ENCODE data around the gene ZFHX3.

Gene ZFHX3

DNA sequence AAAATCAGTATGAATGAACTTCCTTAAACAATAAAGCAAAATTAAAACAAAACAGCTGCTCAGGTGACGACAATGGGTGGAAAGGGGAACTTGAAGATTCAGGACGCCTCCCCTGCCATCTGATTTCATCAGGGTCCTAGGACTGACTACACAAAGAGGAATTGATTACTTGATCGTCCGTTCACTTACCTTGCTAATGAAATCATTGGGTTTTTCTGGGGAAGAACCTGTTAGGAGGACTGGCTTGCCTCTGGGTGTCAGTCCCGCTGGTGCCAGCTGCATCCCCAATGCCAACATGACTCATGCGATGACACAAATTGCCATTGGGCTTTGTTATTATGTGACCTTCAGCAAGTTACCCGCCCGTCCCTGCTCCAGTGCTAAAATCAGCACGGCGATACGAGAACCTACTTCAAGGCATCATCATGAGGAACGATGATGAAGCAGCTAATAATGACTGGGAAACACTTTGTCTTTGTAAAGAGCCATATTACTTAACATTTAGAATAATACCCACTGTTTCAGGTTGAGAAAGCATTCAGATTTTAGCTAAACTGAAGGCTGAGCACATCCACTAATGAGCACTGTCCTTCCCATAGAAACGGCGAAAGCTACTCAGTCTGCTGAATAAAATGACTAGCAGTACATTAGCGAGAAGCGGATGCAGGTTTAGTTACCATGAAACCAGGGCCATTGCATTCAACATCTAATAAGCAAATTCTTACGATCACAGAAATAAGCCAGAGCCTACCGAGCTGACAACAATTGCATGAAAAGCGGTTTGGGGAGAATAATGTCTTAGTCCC lies 139.4 kb downstream of the ZFHX3 start:
- ChIA-PET CTCF (no interaction called here), POLR2A (no interaction called here)
- no peak for TF ChIP-seq L3MBTL2 (conservative IDR thresholded peaks at IDR 0.05)
- no peak for TF ChIP-seq ARNT (IDR thresholded peaks at IDR 0.05)
- TF ChIP-seq TARDBP (IDR thresholded peaks at IDR 0.05): no peak
- TF ChIP-seq LEF1 (IDR thresholded peaks at IDR 0.05; ENCODE audit: borderline replicate concordance): no peak
- TF ChIP-seq FOXA1 (IDR thresholded peaks at IDR 0.05): no peak
- no peak for DNase-seq (ENCODE audit: extremely low spot score)

DNA sequence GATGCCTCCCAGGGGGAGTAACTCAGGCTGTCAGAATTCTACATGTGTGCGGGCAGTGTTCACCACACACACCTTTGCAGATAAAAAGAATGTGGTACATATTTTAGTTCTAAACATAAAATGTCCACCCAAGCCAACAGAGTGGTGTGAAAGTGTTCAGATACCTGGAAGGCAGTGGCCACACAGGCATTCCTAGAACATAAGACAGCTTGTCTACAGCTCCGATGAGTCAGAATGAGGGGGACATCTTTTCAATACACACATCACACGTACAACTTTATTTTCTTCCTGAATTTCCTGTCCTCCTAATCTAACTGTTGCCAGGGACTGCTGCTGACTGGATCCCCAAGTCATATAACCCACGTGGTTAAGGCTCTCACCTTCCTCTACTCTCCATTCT lies 142.3 kb downstream of the ZFHX3 start:
- POLR2A ChIA-PET: no interaction called here
- no peak for DNase-seq (ENCODE audit: extremely low spot score)

DNA sequence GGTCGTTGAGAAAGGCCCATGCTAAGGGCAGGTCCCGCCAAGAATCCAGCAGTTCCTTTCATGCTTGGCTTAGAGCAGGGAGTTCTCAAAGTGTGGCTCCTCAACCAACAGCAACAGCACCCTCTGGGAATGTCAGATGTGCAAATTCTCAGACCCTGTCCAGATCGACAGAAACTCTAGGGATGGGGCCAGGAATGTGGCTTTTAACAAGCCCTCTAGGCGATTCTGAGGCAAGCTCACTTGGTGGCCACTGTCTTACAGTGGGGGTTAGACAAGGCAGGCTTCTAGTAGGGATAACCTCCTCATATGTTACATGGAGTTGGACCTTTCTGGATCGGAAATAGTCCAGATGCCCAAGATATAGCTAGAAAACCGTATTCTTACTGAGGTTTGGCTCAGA lies 144.8 kb downstream of the ZFHX3 start:
- no peak for TF ChIP-seq L3MBTL2 (conservative IDR thresholded peaks at IDR 0.05)
- no peak for TF ChIP-seq FOXK2 (IDR thresholded peaks at IDR 0.05)
- no peak for TF ChIP-seq SP1 (IDR thresholded peaks at IDR 0.05)
- TF ChIP-seq, protein P1, sequence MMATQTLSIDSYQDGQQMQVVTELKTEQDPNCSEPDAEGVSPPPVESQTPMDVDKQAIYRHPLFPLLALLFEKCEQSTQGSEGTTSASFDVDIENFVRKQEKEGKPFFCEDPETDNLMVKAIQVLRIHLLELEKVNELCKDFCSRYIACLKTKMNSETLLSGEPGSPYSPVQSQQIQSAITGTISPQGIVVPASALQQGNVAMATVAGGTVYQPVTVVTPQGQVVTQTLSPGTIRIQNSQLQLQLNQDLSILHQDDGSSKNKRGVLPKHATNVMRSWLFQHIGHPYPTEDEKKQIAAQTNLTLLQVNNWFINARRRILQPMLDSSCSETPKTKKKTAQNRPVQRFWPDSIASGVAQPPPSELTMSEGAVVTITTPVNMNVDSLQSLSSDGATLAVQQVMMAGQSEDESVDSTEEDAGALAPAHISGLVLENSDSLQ (IDR thresholded peaks at IDR 0.05): no peak
- no peak for TF ChIP-seq ZNF384 (IDR thresholded peaks at IDR 0.05)
- TF ChIP-seq SUZ12 (IDR thresholded peaks at IDR 0.05): no peak
- TF ChIP-seq NFRKB (IDR thresholded peaks at IDR 0.05): no peak
- TF ChIP-seq FOXA1 (IDR thresholded peaks at IDR 0.05): no peak
- TF ChIP-seq TARDBP (IDR thresholded peaks at IDR 0.05): no peak
- TF ChIP-seq FOXM1 (IDR thresholded peaks at IDR 0.05; ENCODE audit: borderline replicate concordance): no peak
- TF ChIP-seq CTBP1 (IDR thresholded peaks at IDR 0.05; ENCODE audit: borderline replicate concordance): no peak
- TF ChIP-seq ELF4 (IDR thresholded peaks at IDR 0.05): no peak
- TF ChIP-seq LEF1 (IDR thresholded peaks at IDR 0.05; ENCODE audit: borderline replicate concordance): no peak
- no peak for TF ChIP-seq HDGF (IDR thresholded peaks at IDR 0.05; ENCODE audit: borderline replicate concordance)
- TF ChIP-seq ARNT (IDR thresholded peaks at IDR 0.05): no peak
- TF ChIP-seq BHLHE40 (IDR thresholded peaks at IDR 0.05; ENCODE audit: borderline replicate concordance): no peak
- no peak for DNase-seq (ENCODE audit: extremely low spot score)
- ChIA-PET CTCF (interaction anchor here (0.6 kb wide), 1 partner anchor 273 kb away, joined by 4 read pairs; no protein-coding TSS in a partner anchor), POLR2A (interaction anchor here (1.1 kb wide), 1 partner anchor 11 kb away, joined by 4 read pairs; no protein-coding TSS in a partner anchor)

More for the DNA sequence above, 142.3 kb downstream of the ZFHX3 start:
- CTCF ChIA-PET: no interaction called here
- TF ChIP-seq ARNT (IDR thresholded peaks at IDR 0.05) (no peak), LEF1 (IDR thresholded peaks at IDR 0.05; ENCODE audit: borderline replicate concordance) (no peak), NFRKB (IDR thresholded peaks at IDR 0.05) (no peak), FOXA1 (IDR thresholded peaks at IDR 0.05) (no peak), SUZ12 (IDR thresholded peaks at IDR 0.05) (no peak), ZNF384 (IDR thresholded peaks at IDR 0.05) (no peak), CTBP1 (IDR thresholded peaks at IDR 0.05; ENCODE audit: borderline replicate concordance) (no peak), TARDBP (IDR thresholded peaks at IDR 0.05) (no peak), SP1 (IDR thresholded peaks at IDR 0.05) (no peak), HDGF (IDR thresholded peaks at IDR 0.05; ENCODE audit: borderline replicate concordance) (no peak), L3MBTL2 (conservative IDR thresholded peaks at IDR 0.05) (no peak), FOXM1 (IDR thresholded peaks at IDR 0.05; ENCODE audit: borderline replicate concordance) (no peak), FOXK2 (IDR thresholded peaks at IDR 0.05) (no peak), BHLHE40 (IDR thresholded peaks at IDR 0.05; ENCODE audit: borderline replicate concordance) (no peak), ELF4 (IDR thresholded peaks at IDR 0.05) (no peak)
- TF ChIP-seq, protein P1 (IDR thresholded peaks at IDR 0.05): no peak

DNA sequence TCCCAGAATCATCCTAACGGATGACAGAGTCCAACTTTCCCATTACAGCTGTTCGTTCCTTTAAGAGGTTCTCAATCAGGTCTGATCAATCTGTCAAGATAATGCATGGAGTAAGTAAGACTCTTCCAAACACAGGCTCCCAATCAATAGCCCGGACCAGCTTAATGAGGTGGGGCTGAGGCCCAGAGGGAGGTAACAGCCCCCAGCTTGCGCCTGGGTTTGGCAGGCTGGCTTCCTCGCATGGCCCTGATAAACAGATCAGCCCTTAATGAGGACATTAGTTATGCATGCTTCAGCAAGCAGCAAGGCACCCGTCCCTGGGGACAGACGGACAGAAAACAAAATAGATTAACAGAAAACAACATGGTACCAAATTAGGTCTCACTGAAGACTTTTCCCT lies 145.7 kb downstream of the ZFHX3 start:
- CTCF ChIA-PET: no interaction called here
- POLR2A ChIA-PET: no interaction called here
- no peak for TF ChIP-seq FOXA1 (IDR thresholded peaks at IDR 0.05)
- TF ChIP-seq ZNF384 (IDR thresholded peaks at IDR 0.05): no peak
- TF ChIP-seq NFRKB (IDR thresholded peaks at IDR 0.05): no peak
- no peak for TF ChIP-seq TARDBP (IDR thresholded peaks at IDR 0.05)
- no peak for TF ChIP-seq ARNT (IDR thresholded peaks at IDR 0.05)
- TF ChIP-seq, protein P1 (IDR thresholded peaks at IDR 0.05): no peak
- no peak for TF ChIP-seq FOXK2 (IDR thresholded peaks at IDR 0.05)
- no peak for TF ChIP-seq BHLHE40 (IDR thresholded peaks at IDR 0.05; ENCODE audit: borderline replicate concordance)
- TF ChIP-seq LEF1 (IDR thresholded peaks at IDR 0.05; ENCODE audit: borderline replicate concordance): no peak
- DNase-seq (ENCODE audit: extremely low spot score): no peak

DNA sequence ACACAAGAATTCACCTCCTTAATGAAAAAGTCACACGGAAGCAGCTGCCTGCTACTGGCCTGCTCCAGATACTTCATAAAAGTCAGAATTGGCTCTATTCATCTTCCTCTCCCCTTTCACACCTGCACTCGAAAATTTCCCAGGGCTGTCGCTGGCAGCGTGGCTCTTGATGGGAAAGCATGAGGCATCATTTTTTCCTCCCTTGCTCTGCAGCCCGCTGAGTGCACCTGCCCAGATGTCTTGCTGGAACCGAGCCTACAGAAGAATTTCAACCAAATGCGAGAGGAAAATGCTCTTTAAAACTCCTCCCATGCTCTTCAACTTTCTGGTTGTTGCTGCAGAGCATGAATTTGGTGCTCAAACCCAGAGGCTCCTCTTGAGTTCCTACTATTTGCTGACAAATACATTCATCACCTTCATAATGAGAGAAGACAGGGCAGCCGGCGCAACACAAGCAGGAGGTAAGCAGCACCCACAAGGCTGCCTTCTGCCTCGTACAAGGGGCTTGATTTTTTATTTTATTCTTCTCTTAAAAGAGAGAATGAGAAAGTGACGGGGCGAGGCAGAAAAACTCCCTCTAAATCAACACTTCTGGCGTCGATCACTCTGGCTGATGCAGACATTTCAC lies 146.8 kb downstream of the ZFHX3 start:
- TF ChIP-seq SUZ12 (IDR thresholded peaks at IDR 0.05) (no peak), LEF1 (IDR thresholded peaks at IDR 0.05; ENCODE audit: borderline replicate concordance) (no peak), TARDBP (IDR thresholded peaks at IDR 0.05) (no peak), CTBP1 (IDR thresholded peaks at IDR 0.05; ENCODE audit: borderline replicate concordance) (no peak), SP1 (IDR thresholded peaks at IDR 0.05) (no peak), ELF4 (IDR thresholded peaks at IDR 0.05) (no peak), NFRKB (IDR thresholded peaks at IDR 0.05) (no peak), ZNF384 (IDR thresholded peaks at IDR 0.05) (no peak), ARNT (IDR thresholded peaks at IDR 0.05) (no peak), L3MBTL2 (conservative IDR thresholded peaks at IDR 0.05) (no peak), FOXK2 (IDR thresholded peaks at IDR 0.05) (no peak)
- TF ChIP-seq, protein P1 (IDR thresholded peaks at IDR 0.05): no peak
- no peak for DNase-seq (ENCODE audit: extremely low spot score)
- POLR2A ChIA-PET: no interaction called here
- CTCF ChIA-PET: no interaction called here
